ENCODE data around the gene DUSP23.
A peak's percentile ranks its signal among the peaks of the same experiment; 100 is the strongest.

- TF ChIP-seq FOXP4 (CRISPR knock-in tag; IDR thresholded peaks at IDR 0.05) = no peak
- TF ChIP-seq CTCF (IDR thresholded peaks at IDR 0.05) = peak; percentile 18; the same call in 1 of the 2 replicates
- TF ChIP-seq ETV6 (CRISPR knock-in tag; IDR thresholded peaks at IDR 0.05) = no peak
- no peak for TF ChIP-seq TCF7 (CRISPR knock-in tag; IDR thresholded peaks at IDR 0.05; ENCODE audit: low read depth)
- TF ChIP-seq OVOL2 (CRISPR knock-in tag; IDR thresholded peaks at IDR 0.05; ENCODE audit: borderline replicate concordance) = no peak
- TF ChIP-seq SP1 (CRISPR knock-in tag; conservative IDR thresholded peaks at IDR 0.05) = no peak
- TF ChIP-seq E2F5 (CRISPR knock-in tag; IDR thresholded peaks at IDR 0.05) = no peak
- TF ChIP-seq ATF2 (CRISPR knock-in tag; IDR thresholded peaks at IDR 0.05; ENCODE audit: borderline replicate concordance, low read depth) = no peak
- no peak for TF ChIP-seq USF2 (CRISPR knock-in tag; IDR thresholded peaks at IDR 0.05)
Measured at GRCh38 chr1:159829273-159829634, 48.5 kb downstream of the DUSP23 start.

All from WTC11 (cell line).